Right forelimb (tissue), 1 donor: ENCODE results near the gene EXOC6.
"Not testable (repeated sequence)": the region's sequence is repeated elsewhere in the genome, so short reads cannot be mapped to it uniquely, and the experiment has no call there.

Experiments used
- DNase-seq: peaks from one replicate; pipeline ENCODE4 v3.0.0-alpha.2; 2018

Gene EXOC6

DNA sequence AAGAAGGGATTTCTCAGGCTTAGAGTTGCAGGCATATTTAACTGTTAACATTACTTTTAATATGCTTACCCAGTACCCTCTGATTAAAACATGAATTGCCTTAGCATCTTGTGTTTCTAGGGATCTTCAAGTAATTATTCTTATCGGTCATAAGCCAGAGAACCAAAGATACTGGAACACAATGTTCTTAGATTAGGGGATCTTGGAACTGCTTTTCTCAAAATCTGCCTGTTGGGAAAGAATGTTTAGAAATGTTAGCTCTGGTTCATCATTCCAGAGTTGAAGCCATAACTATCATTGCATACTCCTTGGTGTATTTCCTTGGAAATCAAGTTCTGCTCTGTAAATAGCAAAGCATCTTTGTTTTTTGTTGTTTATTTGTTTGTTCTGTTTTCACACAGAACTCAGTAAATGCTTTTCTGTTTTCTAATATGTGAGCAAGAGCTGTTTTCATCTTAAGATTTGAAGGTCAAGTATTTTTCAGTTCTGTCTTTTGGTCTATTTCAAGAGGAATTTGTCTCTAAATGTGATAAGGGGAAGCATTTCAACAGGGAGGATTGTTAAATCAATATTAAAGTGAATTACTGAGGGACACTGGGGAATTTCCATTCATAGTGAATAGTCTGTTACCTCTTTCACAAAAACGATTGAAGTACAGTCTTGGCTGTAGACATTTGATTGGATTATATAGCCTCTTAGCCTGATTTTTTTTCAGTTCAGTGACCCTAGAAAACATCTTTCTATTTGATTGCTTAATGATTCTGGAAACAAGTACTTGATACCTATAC lies 109.1 kb downstream of the EXOC6 start:
- DNase-seq: no peak

GRCh38 chr10:92961638-92962037 lies 113.3 kb downstream of the EXOC6 start:
- no peak for DNase-seq

GRCh38 chr10:92965314-92965713 lies 117.0 kb downstream of the EXOC6 start:
- no peak for DNase-seq

DNA sequence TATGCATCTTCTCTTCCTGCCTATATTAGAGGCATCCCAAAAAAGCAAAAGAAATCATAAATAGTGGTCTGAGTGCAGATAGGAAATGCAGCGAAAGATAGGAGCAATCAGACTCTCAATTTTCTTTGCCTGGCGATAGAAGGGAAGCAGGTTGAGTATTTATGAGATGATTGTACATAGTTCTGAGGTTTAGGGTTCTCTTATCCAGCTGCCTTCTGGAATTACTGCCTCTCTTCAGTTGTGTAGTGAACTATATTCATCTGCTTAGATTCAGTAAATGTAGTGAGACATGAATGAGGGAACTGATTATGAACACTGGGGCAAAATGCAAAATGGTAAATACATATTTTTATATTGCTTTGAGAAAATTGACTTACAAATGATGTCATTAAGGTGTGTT lies 119.3 kb downstream of the EXOC6 start:
- DNase-seq: no peak

- DNase-seq: no peak
These were observed 120.8 kb downstream of the EXOC6 start for GRCh38 chr10:92969151-92969550.

DNA sequence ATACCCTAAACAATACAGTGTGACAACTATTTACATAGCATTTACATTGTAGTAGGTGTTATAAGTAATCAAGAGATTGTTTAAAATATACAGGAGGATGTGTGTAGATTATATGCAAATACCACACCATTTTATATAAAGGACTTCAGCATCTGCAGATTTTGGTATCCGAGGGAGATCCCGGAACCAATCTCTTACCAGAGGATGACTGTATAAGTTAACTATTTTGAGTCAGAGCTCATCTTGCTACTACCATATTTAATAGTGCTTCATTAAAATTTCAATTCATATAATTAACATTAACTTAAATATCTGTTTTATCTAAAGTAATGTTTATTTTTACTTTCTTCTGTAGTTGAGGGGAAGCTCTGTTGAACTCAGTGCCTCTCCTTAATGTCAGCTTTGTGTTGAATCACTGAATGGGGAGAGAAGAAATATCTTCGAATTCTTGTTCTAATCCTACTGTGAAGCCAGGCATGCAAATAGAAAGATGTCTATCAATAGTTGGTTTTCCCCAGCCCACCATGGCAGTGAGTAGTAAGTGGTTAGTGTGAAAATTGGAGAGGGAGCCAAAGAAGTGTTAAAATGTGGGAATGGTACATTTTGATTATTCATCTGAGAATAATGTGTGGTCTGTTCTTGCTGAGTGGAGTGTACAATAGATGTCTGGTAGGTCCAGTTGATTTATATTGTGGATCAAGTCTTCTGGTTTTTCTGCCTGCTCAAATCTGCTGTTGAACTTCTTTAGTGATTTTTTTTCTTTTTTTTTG lies 122.2 kb downstream of the EXOC6 start:
- no peak for DNase-seq

DNA sequence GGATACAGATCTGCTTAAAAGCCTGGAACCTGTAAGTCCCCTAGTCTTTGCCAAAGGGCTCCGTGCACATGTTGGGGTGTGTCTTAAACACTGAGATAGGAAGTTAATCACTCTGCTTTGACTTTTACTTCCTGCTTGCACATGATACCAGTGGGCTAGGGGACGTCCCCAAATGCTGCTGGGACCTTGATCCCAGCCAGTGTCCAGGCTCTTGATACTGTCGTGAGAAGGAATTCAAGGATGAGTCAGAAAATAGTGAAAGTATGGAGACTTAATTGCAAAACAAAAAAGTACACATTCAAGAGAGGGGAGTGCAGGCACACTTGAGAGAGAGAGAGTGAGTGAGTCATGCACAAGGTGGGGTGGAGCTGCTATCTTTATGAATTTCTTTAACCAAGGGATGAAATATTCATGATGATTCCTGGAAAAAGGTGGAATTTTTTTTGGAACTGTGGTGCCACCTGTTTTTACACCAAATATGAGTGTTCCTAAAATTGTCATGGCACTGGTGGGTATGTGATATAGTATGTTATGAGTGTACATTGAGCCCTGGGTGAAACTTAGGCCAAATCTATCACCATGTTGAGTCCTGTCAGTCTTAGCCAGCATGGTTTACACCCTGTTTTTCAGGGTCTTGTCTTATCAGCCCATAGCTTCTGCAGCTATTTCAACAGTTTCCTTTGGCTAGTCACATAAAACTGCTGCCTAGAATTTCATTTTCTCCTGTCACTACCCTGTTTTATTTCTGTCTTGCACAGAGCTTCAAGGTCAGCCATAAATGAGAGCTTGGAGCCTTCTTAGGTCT lies 123.9 kb downstream of the EXOC6 start:
- DNase-seq: no peak

- no peak for DNase-seq
These were observed 124.6 kb downstream of the EXOC6 start for GRCh38 chr10:92972886-92973285.

DNA sequence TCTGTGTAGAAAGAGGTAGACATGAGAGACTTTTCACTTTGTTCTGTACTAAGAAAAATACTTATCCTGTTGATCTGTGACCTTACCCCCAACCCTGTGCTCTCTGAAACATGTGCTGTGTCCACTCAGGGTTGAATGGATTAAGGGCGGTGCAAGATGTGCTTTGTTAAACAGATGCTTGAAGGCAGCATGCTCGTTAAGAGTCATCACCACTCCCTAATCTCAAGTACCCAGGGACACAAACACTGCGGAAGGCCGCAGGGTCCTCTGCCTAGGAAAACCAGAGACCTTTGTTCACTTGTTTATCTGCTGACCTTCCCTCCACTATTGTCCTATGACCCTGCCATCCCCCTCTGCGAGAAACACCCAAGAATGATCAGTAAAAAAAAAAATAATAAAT lies 128.0 kb downstream of the EXOC6 start:
- not testable (repeated sequence) for DNase-seq

DNA sequence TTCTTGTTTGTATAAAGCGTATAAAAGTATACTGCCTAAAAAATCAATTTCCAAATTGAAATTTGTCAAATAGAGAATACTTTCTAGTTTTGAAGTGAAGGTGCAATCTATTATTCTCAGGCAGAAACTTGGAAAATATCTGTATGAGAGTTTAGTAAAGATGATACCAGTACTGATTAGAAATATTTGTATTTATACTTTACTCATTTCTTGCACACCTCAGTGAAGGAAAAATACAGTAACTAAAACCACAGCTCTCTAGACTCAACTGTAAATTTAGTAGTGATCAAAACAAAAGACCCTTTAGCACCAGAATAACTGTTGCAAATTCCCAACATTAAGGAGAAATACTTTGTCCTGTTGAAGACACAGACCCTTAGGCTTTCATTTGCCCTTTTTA lies 140.9 kb downstream of the EXOC6 start:
- DNase-seq: no peak

GRCh38 chr10:92990615-92991014 lies 142.3 kb downstream of the EXOC6 start:
- DNase-seq: no peak

GRCh38 chr10:92991513-92991912 lies 143.2 kb downstream of the EXOC6 start:
- DNase-seq: no peak

GRCh38 chr10:92993699-92994272 lies 145.5 kb downstream of the EXOC6 start:
- DNase-seq: no peak

DNA sequence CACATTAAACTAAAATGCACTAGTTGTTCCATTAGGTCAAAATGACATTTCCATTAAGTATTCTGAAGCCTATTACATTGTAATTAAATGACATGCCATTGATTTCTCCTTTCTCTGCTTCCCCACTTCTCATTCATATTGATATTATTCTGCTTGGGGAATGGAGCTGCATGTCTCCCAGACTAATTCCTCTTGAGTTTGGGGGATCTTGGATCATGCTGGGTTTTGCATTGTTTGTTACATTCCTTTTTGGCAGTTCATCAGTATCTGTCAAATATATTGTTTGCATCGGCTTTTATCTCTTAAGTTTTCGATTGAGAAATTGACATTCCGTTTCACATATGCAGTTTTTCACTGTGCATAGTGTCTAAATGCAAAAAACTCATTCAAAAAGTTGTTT lies 147.2 kb downstream of the EXOC6 start:
- no peak for DNase-seq

DNA sequence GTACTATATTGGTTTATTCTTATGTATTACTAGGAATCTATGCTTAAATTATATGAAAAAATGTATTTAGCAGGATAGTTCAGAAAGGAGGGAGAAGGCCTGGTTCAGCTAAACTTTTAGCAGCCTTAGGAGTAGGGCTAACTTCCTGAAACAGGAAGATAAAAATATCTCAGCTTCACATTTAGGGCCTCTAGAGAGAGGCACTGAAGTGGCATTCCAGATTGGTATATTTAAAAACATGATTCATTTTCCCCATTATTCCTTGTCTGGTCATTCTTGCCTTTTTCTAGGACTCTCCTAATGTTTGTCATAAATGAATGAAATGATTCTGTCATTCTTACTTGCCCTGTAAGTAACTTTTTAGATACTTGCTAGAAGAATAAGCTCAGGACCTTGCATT lies 149.3 kb downstream of the EXOC6 start:
- DNase-seq: no peak

- no peak for DNase-seq
These were observed 150.9 kb downstream of the EXOC6 start for GRCh38 chr10:92999191-92999590.

DNA sequence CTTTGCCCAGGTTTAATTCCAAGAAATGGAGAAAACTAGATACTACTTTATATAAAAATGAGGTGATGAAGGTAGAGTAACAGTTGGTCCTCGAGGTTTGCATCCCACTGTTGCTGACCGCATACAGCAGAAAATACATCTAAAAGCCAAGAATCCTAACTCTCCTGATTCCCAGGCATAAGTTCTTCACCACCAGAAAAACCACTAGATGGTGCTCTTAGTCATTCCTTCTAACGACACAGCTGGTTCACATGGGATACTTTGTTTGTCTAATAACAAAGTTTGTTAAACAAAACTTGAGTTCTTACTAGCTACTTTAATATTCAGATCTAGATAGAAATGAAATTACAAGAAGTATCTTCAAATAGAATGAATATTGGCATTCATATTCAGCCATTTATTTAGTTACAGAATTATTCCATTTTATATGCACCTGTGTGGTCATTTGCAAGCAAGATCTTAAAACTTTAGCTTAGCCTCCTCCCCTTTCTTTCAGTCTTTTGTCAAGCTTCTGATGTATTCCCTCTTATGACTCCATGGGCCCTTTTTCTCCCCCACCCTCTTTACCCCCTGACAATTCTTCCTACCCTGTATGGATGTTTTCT lies 158.2 kb downstream of the EXOC6 start:
- DNase-seq: no peak

- no peak for DNase-seq
These were observed 167.4 kb downstream of the EXOC6 start for GRCh38 chr10:93015722-93016121.

GRCh38 chr10:93023013-93023650 lies 174.8 kb downstream of the EXOC6 start:
- no peak for DNase-seq

DNA sequence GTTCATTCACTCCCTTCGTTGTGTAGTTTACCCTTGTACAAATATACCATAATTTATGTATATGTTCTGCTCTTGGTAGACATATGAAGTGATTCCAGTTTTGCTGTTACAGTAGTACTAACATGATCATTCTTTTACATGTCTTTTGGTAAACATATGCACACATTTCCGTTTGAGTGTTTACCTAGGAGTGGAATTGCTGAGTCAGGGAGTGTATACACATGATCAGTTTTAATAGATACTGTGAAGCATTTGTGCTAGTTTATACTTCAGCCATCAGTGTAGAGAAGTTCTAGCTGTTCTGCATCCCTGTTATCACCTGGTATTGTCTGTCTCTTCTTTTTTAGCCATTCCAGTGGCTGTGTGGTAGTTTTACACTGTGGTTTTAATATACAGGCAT lies 177.8 kb downstream of the EXOC6 start:
- no peak for DNase-seq

GRCh38 chr10:93027508-93027907 lies 179.2 kb downstream of the EXOC6 start:
- no peak for DNase-seq

GRCh38 chr10:93028883-93029282 lies 180.6 kb downstream of the EXOC6 start:
- no peak for DNase-seq
